Effector CD4-positive, alpha-beta T cell (primary cell): ENCODE data around the gene TAF6.

ENCODE experiments used
- DNase-seq: peaks from one replicate; pipeline ENCODE4 v3.0.0-alpha.2; 2020

Gene TAF6

DNA sequence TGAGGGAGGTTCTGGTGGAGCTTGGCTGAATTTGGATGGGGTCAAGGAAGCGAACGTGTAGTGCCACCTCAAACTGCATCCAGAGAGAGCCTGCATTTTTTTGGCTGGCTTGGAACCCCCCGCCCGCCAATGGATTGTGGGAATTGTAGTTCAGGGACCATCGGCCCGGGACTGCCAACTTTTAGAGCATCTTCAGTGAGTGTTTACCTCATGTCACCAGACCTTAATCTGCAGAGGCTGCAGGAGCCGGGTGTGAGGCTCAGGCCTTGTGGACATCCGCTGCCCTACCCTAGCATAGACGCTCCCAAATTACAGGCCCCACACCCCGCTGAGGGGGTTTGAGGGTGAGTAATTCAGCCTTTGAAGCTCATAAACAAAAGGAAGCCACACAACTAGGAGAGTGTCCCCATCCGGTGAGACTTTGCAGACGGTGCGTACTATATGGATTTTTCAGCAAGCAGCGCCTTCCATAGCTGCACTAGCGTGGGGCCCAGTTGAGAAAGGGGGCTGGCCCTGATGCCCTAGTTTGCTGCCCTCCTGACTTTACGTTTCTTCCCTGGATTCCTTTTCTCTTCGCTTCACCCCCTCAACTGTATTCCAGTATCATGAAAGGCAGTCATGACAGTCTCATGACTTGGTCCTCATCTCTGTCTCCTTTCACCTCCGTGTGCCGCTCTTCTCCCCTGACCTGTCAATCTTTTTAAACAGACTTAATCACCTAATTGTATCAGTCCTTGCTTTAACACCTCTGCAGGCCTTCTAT lies 993 bp upstream of the TAF6 start:
- DNase-seq = peak; percentile 63

DNA sequence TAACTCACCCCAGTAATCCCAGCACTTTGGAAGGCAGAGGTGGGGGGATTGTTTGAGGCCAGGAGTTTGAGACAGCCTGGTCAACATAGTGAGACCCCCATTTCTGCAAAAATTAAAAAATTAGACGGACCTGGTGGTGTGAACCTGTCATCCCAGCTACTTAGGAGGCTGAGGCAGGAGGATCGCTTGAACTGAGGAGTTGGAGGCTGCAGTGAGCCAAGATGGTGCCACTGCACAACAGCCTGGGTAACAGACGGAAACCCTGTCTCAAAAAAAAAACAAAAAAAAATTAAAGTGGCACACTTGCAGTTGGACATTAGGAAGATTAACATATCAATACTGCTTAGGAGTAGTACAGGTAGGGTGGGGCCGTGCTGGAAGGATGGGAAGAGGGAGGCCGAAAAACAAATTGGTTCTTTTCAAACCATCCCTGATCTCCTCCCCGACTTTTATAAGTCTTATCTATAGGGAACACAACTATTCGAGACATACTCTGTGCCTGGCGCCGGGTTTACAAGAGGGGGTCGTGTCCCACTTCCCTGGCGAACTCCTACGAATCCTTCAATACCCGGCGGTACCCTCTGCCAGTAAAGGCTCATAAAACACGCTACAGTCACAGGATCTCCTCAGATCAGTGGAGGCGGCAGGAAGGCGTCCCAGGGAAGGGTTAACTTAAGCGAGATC lies 628 bp downstream of the TAF6 start:
- DNase-seq = no peak

DNA sequence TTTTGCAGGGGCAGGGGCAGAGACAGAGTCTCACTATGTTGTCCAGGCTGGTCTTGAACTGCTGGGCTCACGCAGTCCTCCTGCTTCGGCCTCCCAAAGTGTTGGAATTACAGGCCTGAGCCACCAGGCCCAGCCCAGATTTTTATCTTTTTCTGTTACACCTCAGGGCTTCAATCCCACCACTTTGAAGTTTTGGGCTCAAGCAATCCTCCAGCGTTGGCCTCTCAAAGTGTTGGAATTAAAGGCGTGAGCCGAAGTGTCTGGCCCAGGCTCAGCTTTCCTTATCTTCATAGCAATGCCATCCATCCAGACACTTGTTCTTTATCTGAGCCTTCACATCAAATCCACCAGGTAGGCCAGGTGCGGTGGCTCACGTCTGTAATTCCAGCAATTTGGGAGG lies 4.1 kb downstream of the TAF6 start:
- no peak for DNase-seq

DNA sequence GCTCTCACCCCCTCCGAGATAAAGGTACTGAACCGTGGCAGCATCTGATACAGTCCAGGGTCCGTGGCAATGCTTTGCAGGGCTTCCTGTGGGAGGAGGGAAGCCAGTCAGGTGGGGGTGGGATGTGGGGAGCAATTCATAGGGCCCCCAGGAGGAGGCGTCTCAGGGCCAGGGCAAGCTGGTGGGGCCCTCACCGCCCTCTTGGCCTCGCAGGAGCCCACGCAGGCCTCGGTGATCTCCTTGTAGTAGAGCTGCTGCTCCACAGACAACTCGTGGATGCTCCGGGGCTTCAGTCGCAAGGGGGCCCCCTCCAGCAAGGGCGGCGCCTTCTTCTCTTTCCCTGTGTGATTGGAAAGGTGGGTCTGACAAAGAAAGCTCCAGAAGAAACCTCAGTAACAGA lies 7.2 kb downstream of the TAF6 start:
- no peak for DNase-seq

DNA sequence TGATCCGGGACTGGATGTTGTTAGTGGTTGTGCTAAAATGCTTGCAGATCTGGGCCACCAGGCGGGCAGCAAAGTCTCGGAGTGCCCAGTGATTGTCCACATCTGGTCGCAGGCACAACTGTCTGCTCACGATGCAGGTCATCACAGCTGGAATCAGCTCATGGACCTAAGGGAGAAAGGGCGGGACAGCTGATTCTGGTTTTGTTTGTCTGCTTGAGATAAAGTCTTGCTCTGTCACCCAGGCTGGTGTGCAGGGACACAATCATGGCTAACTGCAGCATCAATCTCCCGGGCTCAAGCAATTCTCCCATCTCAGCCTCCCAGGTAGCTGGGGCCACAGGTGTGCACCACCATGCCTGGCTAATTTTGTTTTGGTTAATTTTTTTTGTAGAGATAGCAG lies 8.0 kb downstream of the TAF6 start:
- no peak for DNase-seq

DNA sequence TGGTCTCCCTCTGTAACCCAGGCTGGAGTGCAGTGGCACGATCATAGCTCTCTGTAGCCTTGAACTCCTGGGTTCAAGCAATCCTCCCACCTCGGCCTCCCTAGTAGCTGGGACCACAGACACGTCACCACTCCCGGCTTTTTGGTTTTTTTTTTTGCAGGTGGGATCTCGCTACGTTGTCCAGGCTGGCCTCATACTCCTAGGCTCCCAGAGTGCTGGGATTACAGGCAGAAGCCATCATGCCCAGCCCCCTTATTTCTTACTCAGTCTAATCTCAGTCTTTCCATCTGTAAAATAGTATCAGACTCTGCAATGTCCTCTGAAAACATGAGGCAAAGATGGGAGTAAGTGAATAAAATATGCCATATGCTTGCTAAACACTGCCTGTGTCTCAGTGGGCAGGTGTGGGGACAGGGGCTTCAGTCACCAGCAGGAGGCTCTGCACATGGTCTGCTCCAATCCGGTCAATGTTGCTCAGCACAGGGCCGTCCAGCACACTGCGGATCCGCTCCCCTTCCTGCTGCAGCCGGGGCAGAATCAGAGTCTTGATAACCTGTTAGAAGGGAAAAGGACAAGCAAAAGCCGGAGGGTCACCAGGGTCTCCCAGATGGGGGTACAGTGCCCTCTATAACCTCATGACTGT lies 9.5 kb downstream of the TAF6 start:
- DNase-seq = no peak

DNA sequence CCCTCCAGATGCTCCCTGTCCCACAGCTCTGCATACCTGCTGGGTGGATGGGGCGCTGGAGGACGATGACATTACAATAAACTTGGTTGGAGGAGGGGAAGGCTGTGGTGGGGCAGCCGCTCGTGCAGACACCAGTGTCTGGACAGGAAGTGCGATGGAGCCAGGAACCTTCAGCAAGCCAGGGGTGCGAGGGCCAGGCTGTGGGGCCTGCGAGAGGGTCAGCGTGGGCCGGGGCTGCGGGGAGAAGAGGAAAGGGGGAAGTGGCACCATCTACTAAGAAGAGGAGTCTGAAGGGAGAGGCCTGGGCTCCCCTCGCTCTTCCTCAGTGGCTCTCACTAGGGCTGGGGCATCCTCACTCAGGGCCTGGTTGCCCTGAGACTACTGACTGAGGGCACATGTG lies 11.3 kb downstream of the TAF6 start:
- no peak for DNase-seq

DNA sequence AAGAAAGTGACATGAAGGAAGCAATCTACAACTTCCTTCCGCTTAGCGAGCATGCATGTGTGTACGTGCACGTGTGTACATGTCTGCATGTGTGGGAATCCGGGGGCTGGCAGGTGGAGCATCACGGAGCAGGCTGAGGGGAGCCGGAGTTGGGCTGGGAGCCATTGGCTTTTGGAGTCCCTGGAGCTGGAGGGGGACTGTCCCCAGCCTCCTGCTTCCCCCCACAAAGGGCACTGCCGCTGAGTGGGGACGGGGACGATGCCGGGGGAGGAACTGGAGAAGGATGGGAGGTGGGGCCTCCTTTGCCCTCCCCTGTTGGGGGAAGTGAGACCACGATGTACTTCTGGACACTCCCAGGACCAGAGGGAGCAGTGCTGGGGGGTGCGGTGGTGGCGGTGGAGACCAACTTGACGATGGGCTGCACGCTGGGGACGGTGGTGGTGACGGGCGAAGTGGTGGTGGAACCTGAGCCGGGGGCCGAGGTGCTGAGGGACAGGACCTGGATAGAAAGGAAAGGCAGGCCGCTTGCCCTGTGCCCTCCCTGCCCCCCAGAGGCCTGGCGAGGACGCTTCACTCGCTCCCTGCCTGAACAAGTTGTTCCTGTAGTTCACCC lies 11.9 kb downstream of the TAF6 start:
- no peak for DNase-seq

DNA sequence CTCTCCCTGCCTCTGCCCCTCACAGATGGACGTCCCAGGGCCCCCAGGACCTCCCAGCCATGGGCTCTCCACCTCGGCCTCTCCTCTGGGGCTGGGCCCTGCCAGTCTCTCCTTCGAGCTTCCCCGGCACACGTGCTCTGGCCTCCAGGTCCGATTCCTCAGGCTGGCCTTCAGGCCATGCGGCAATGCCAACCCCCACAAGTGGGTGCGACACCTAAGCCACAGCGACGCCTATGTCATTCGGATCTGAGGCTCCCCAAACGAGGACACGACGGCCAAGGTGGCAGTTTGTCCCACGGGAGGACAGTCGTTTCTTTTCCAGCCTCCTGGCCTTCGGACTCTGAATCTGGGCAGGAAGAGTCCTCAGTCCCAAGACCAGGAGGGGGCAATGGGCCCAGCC lies 12.5 kb downstream of the TAF6 start:
- DNase-seq = no peak

DNA sequence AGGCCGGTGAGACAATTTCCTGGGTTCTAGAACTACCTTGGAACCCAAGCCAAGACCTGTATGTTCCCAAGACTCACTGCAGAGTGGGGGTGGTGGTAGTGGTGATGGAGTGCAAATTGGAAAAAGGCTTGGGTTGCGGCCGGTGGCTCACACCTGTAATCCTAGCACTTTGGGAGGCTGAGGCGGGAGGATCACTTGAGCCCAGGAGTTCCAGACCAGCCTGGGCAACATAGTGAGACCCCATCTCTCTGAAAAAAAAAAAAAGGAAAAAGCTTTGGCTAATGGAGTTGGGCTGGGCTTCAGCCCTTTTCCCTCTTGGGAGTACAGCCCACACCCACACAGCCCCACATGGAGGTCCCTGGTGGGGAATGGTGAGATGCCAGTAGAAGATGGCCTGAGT lies 13.6 kb downstream of the TAF6 start:
- no peak for DNase-seq

DNA sequence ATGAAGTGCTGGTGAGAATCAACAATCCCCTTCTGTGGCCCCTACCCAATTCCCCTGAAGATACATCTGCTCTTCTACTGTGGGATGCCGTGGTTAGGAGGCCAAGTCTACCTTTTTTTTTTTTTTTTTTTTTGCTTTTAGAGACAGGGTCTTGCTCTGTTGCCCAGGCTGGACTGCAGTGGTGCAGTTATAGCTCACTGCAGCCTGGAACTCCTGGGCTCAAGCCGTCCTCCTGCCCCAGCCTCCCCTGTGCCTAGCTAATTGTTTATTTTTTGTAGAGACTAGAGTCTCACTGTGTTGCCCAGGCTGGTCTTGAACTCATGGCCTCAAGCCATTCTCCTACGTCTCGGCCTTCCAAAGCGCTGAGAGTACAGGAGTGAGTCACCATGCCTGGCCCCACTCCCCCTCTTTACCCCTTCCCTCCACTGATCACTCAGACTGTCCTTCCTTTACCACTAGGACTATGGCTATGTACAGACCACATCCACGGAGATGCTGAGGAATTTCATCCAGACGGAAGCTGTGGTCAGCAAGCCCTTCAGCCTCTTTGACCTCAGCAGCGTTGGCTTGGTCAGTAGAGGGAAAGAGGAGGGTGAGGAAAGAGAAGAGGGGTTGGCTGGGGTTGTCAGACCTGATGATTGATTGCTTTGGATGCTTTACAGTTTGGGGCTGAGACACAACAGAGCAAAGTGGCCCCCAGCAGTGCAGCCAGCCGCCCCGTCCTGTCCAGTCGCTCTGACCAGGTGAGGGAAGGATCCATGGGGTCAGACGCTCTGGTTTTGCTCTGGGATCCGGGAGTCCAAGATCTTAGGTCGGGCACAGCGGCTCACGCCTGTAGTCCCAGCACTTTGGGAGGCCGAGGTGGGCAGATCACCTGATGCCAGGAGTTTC lies 16.0 kb downstream of the TAF6 start:
- DNase-seq = no peak

DNA sequence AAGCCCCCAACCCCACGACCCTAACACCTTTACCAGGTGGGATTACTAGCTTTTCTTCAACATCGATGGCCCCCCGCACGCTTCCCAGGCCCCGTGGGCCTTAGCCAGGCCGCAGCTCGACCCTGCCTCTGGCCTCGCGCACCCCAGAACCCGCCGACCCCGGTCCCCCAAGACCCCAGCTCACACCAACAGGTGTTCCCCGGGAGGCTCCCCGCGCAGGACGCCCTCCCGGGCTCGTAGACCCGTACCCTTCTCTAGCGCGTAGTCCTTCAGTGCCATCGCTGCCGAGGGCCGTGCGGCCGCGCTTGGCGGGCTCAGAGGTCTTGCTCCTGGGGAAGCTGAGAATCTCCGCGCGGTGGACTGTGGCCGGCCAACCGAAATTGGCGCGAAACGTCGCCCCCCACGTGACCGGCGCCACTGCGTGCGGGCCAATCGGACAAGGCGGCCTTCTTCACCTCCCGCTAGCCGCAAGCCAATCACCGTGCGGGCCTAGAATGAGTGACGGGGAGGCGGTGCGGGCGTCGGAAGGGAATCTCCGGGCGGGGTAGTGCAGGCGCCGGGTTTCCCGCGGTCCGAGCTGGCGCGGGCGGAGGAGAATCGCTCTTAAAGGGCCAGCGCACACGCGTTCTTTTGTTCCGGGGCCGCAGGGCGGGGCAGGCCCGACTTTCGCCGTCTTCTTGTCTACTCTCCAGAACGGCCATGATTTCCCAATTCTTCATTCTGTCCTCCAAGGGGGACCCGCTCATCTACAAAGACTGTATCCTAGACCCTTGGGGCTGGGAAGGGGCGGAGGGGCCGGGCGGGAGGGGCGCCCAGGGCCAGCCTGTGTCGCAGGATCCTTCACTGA lies 17.9 kb downstream of the TAF6 start, which contains the start of the genes AP4M1 and MCM7:
TSS of gene AP4M1 (plus strand) at position 628 of the 847 bp plus-strand sequence. CDS start at position 700, 72 bp downstream.
TSS of gene MCM7 (minus strand) at position 382 of the 847 bp plus-strand sequence. CDS start at position 279, 103 bp downstream.
- peak; percentile 95 for DNase-seq

DNA sequence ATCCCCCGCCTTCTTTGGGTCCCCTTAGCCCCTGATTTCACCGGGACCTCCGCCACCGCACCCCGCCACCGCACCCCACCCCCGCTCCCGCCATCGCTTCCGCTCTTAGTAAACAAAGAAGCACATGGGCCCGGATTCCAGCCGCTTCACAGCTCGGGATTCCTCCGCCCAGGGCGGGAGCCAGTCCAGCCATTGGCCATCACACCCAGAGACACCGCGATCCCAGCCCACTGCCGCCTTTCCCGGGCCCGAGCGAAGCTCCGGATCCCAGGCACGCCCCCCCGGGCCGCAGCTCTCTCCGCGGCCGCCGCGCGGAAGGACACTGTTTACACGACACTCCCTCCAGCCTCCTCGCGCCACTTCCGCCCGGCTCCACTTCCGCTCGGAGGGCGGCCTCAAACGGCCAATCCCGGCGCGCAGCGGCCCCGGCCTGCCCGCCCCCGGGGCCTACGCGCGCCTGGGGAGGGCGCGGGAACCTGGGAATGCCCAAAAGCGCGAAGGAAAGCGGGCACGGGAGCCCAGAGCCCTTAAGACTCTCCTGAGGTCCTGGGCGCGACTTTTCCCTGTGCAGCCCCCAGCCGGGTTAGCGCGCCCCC lies 18.6 kb downstream of the TAF6 start:
- DNase-seq = peak; percentile 77

DNA sequence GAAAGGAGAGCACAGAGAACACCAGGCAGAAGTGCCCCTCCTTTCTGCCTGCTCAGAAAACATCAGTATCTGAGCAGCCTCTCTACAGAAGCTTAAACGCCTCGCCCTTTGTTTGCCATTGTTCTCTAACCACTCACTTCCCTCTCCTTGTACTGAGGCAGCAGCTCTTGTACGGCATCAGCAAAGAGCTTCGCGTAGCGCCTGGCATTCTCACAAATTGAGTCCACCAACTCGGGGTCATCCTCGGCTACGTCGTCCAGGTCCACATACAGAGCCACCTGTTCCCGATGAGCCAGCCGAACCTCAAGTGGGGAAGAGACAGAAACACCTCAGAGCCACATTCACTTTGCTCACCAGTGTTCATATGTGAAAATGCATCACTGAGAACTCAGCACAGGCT lies 19.7 kb downstream of the TAF6 start:
- DNase-seq = no peak

DNA sequence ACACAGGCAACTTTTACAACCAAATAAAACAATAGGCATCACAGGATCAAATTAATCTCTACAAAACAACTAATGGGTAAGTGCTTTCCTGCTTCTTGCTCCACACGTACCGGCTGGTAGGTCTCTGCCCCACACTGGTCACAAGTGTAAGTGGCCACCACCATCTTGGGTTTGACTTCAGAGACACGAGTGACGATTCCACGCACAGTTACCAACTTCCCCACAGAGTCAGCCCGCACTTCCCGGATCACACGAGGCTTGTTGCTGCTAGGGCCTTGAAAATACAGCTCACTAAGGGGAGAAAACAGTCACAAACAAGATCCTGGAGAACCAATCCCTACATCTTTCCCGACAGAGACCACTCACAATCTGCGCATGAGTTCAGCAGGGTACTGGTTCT lies 20.2 kb downstream of the TAF6 start:
- DNase-seq = no peak

DNA sequence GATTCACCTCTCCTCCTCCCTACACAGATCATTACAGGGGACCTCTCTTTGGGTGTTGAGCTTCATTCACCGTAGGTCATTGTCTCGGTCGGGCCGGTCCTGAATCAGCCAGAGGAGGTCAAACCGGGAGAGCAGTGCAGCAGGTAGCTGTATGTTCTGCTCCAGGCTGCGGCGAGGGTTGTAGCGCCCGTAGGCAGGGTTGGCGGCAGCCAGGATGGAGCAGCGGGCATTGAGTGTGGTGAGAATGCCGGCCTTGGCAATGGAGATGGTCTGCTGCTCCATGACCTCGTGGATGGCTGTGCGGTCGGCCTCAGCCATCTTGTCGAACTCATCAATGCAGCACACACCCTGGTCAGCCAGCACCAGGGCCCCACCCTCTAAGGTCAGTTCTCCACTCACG lies 23.5 kb downstream of the TAF6 start:
- no peak for DNase-seq

DNA sequence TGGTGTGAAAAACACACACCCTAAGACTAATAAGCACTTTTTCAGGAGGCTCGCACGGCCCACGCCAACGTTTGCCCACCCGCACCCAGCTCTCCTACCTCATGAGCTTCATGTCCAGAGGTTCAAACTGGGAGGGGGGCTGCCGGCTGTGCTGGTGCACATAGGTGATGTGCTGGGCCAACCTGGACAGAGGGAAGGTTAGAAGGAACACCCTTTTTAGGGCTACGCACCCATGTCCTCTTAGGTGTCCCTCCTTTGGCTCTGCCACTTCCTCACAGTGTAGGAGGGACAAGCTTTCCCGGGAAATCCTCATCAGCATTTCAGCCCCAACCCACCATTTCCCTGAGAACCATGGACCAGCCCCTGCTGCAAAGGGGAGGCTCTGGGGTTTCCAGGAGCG lies 23.9 kb downstream of the TAF6 start:
- DNase-seq = no peak

DNA sequence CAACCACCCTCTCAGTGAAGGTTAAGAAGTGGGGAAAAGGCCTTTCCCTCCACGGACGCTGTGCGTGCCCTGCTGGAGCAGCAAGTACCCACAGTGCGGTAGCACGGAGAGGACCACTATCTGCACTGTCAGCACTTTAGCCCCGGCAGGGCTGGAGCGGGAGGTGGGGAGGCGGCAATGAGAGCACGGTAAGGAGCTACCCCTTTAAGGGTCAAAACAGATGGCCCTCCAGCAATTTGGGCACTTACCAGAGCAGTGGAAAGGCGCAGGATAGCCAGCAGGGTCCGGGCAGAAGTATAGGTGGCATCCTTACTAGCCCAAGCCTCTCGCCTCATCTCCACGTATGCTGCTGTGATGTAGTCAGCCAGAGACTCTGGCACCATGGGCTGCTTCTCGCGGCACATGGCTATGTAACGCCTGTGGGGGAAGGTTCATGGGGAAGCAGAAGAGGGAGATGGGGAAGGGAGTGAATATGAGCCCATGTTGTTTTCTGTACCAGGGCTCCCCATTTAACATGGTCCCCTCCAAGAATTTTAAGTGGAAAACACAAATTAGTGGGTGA lies 25.2 kb downstream of the TAF6 start:
- DNase-seq = no peak

DNA sequence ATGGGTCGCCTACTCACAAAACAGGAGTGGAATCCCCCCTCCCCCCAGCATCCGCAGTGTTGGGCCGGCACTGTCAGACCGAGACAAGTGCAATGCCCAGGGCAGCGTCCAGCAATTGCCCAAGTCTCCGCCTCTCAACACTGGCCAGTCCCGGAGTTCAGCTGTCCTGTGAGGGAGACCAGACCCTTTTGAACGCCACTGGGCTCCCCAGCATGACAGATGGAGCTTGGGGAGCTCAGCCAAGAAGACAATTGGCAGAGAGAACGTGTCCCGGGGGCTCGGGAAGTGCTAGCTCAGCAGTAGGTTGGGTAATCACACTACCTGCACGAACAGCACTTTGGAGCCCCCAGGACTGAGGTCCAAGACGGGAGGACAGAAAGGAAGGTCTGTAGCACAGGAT lies 25.7 kb downstream of the TAF6 start:
- DNase-seq = no peak

DNA sequence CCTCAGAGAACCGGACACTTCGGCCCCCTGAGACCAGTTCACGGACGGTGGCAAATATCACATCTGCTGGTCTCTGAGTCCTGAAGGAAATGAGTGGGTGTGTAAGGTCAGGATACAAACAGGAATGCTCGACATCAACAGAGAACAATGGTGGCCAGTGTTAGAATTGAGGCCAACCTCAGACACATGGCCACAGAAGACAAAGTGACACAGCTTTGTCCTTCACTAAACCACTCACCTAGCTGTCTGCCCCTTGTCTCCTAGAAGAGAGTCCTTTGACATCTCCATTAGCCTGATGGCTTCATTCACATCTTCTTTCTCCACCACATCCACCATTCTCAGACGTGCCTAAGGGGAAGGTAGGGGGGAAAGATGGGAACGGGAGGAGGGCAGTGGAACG lies 26.1 kb downstream of the TAF6 start:
- DNase-seq = no peak
